GM12875 (cell line): ENCODE measurements around the gene NDUFS7.

ENCODE experiments used
- H3K4me3 ChIP-seq: one replicate; pipeline ENCODE4 v1.5.1; 2011; ENCODE audit warnings: low read depth, low read length, control low read depth
- CTCF ChIP-seq: IDR thresholded peaks from 2 replicates; pipeline ENCODE4 v1.5.1; 2011; ENCODE audit warnings: low read depth, mild to moderate bottlenecking, control low read depth, inconsistent platforms, low read length, moderate library complexity, borderline replicate concordance; ENCODE audit not compliant: insufficient read depth

NDUFS7 gene

GRCh38 chr19:1422943-1423342, 39.2 kb downstream of the NDUFS7 start:
- TF ChIP-seq CTCF = no peak
- no peak overlapping the region for H3K4me3 ChIP-seq

DNA sequence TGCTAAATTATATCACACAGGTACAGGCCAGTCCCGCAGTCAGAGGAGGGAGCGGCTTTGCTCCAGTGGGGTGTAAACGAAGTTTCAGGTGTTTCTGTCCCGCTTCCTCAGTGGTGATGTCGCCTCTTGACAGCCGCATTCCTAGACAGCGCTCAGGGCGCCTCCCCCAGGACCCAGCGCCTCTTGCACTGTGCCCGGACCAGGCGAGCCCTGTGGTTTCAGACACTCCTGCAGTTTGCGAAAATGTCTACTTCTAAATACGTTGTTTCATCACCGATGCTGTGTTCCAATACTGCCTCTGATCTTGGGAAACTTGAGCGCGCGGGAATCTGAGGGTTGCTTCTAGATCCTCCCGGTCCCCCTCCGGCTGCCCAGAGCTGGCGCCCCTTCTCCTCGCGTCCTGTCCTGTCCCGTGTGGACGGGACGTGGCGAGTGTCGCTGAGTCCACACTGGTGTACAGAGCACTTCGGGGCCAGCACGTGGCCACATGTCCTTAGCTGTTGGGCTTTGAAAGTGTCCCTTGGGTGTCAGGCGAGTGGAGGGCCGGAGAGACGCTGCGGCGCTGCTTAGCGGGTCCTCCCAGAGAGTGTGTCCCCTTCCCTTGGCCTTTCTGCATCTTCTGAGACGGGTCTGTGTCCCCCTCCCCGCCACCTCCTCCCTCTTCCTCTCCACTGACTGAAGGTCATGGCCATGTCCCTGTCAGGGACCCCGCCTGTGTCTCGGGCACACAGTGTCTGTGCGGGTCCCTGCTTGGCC, 39.9 kb downstream of the NDUFS7 start:
- TF ChIP-seq CTCF = no peak
- no peak overlapping the region for H3K4me3 ChIP-seq

DNA sequence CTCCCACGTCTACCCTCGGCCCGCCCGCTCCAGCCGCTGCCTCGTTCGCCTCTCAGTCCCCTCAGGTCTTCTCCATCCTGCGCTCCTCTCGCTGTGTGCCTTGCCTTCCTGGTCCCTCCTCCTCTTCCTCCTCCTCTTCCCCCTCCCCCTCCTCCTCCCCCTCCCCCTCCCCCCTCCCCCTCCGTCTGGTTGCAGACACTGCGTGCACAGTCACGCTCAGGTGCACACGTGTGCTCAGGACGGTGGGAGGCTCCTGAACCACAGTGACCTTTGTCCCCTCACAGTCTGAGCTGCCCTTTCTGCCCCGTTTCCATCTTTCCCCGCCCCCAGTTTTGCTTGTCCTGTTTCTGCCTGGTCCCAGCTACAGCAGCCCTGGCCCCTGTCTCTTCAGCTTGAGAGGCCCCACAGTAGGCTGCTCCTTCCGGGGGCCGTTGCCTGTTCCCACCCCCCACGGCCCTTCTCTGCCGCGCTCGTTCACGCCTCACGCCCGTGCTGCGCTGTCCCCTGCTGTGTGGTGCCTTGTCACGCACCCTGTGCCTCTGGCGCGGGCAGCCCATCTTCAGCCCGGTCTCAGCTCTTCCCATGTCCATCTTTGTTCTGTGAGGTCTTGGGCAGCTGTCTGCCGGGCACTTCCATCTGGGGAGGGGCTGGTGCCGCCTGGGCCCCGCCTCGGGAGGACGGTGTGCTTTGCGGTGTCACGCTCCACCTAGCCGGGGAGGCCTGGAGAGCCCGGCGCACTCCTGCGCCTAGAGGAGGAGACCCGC, 40.7 kb downstream of the NDUFS7 start:
- no peak overlapping the region for H3K4me3 ChIP-seq
- no peak for TF ChIP-seq CTCF

GRCh38 chr19:1425102-1425837, 41.6 kb downstream of the NDUFS7 start:
- H3K4me3 ChIP-seq = no peak overlapping the region
- TF ChIP-seq CTCF = no peak

DNA sequence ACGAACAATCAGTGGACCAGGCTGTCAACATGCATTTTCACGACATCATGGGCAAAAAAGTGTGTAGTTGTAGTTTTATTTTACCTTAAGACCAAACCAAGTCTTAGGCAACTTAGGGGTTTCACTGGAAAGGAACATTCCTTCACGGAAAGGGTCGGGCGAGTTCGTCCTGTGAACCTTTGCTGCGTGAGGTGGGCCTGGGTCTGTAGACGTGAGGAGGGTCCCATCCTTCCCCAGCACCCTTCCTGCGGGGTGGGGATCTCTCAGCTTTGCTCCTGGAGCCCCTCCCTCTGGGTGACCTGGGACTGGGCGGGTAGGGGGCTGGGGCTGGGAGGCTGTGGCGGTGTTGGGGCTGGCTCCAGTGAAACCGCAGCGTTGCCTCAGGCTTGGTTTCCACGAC, 42.2 kb downstream of the NDUFS7 start:
- H3K4me3 ChIP-seq = no peak overlapping the region
- no peak for TF ChIP-seq CTCF

DNA sequence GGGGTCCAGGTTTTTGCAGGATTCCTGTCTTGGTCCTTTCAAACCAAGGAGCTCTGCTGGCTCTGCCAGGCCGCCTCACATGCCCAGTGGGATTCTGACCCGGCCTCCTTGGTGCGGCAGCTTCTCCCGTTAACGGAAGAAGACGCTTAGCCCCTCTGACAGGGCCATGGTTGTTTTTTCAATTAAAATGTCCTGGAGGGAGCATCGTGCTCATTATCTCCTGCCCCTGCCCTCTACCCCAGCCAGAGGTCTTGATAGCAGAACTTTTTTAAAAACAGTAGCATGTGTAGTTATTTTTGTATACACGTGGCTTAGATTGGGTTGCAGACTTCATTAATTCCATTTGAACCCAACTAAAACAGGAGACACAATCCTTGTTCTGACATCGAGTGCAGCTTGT, 43.0 kb downstream of the NDUFS7 start:
- TF ChIP-seq CTCF = no peak
- no peak overlapping the region for H3K4me3 ChIP-seq
